H1 (cell line): ENCODE results near the gene AIRE. TPM values are rescaled to one million over a fixed set of nuclear protein-coding genes. Genes with fewer than 3 reads are reported as not detected.

Experiments
- SP4 ChIP-seq: IDR thresholded peaks from 2 replicates; pipeline ENCODE4 v1.6.1; 2012; ENCODE audit warnings: low read length, inconsistent platforms
- polyA plus RNA-seq, 7 experiments: library from polyadenylated mRNA; depleted of rRNA in 3 of 7; stranded (reverse) in 5 of 7; unstranded in 2 of 7; fragments of >200 nt in 5 of 7; fragments of 200-250 nt in 2 of 7; gene quantifications; 1 replicate in 5 of 7; 2 replicates in 1 of 7; 4 replicates in 1 of 7; pipeline versions ENCODE4 v1.2.1 to v1.2.3, GENCODE V29; 2011 to 2013; ENCODE audit warnings: missing spikeins in 2 of 7, mixed read lengths in 2 of 7
- total RNA-seq: library from RNA; stranded (reverse); fragmentation: NEBNext Ultra II Directional; extraction: Animal tissue kit (Norgen Biotek cat#: 25700); gene quantifications from 2 replicates; pipeline ENCODE4 v1.2.1, GENCODE V29; 2021

The AIRE gene
- total and polyA plus RNA-seq, 2 of the 8 experiments (the other 6 are each of a cell fraction or from before 2014, with no cell fraction given) = 0.09 TPM; not detected in 1

DNA sequence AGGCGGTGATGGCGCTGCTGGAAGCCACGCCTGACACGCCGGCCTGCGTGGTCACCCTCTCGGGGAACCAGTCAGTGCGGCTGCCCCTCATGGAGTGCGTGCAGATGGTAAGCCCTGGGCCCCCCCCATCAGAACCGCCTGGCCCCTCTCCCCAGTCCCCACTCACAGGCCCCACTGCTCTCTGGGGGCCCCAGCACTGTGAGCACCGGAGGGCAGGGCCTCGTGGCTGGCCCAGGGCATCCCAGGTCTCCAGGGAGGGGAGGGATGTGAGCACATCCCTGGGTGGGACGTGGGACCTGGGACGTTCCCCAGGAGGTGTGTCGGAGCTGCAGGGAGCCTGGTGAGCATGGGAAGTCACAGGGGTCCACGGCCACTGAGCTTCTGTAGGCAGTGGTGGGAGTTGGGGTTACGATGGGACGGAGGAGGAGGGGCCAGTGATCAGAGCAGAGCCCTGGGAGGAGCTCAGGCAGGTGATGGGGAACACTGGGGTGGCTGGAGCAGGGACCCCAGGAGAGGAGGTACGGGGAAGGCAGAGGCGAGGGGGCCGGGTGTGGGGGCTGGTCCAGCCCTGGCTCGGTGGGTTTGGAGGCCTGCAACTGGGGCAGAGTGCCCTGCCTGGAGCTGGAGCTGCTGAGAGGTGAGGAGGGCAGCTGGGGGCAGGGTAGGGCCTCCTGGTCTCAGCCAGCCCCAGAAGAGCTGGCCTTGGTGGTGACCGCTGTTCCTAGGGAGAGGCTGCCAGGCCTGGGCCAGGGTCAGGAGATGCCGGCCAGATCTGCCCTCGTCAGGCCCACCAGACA, 33.0 kb downstream of the AIRE start (continued):
- TF ChIP-seq SP4 = no peak
- TF ChIP-seq, all 59 proteins: peak for 0
